ENCODE data around the gene USH2A. TPM values are rescaled to one million over a fixed set of nuclear protein-coding genes. Genes with fewer than 3 reads are reported as not detected.

USH2A gene
- total RNA-seq, 1 donor from 2014 or later, result not detected

DNA sequence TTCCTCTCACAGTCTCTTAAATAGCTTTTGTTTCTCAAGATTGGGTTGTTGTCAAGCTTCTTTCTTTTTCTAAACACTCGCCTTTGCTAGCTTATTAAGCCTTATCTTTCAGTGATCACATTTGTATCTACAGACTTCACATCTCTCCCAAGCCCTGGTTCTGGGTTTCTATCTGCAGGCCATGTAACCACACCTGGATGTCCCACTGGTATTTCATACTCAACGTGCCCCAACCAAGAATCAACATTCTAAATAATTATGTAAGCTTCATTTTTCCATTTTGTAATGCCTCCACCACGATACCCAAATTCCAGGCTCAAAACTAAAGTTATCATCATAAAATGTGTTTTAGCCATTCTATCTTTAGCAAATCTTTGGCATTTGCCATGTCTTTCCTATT lies 372.2 kb downstream of the USH2A start:
- H3K9me3 ChIP-seq, result no peaks in the 10 kb centered on the region
- H3K4me1 ChIP-seq, result no peaks in the 10 kb centered on the region
- ATAC-seq, result no peak
- TF ChIP-seq CTCF (IDR thresholded peaks at IDR 0.05), result no peak
- no peak for DNase-seq
- intact Hi-C loops (cut with DNase I), result no loop called here
- no peak overlapping the region for H3K27ac ChIP-seq
- H3K27me3 ChIP-seq, result no peaks in the 10 kb centered on the region
- H3K36me3 ChIP-seq, result no peaks in the 10 kb centered on the region
- no peak overlapping the region for H3K4me3 ChIP-seq

DNA sequence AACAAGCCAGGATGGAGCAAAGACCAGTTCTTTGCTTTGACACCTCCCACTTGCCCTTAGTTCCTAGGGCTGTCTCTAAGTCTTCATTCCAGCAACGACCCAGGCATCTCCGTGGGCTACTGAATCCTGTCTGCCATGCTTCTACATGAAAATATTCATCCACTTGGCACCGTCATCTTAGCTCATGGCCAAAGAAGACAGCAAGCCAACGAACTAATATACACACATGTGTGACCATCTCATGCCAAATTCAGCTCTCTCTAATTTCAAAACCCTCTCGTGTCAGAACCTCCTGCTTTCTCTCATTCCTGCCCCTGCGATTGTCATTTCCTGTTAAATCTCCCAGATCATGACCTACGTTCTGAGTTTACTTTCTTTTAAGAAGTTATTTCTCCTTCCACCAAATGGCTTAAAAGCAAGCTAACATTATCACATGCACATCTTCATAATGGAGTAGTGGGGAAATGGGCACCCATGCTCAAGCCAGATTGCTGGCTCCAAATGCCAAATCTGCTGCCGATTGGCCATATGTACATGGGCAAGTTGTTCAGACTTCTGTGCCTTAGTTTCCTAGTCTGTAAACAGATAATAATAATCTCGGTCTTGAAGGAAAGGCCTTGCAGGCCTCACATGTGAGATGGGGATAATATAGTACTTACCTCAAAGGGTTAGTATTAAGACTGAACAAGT lies 373.4 kb downstream of the USH2A start:
- Histone ChIP-seq H3K9me3 (no peaks in the 10 kb centered on the region), H3K36me3 (no peaks in the 10 kb centered on the region), H3K27ac (no peak overlapping the region), H3K4me1 (no peaks in the 10 kb centered on the region), H3K27me3 (no peaks in the 10 kb centered on the region), H3K4me3 (no peak overlapping the region)
- no peak for DNase-seq
- no peak for TF ChIP-seq CTCF (IDR thresholded peaks at IDR 0.05)
- ATAC-seq, result no peak
- intact Hi-C loops (cut with DNase I), result no loop called here

- Histone ChIP-seq H3K9me3 (no peaks in the 10 kb centered on the region), H3K27me3 (no peaks in the 10 kb centered on the region), H3K27ac (no peak overlapping the region), H3K4me1 (no peaks in the 10 kb centered on the region), H3K4me3 (no peak overlapping the region), H3K36me3 (no peaks in the 10 kb centered on the region)
- no peak for ATAC-seq
- DNase-seq, result no peak
- TF ChIP-seq CTCF (IDR thresholded peaks at IDR 0.05), result no peak
- intact Hi-C loops (cut with DNase I), result no loop called here
Measured at GRCh38 chr1:216047811-216048572, 375.3 kb downstream of the USH2A start.

- Histone ChIP-seq H3K4me3 (no peak overlapping the region), H3K36me3 (no peaks in the 10 kb centered on the region), H3K27ac (no peak overlapping the region), H3K9me3 (no peaks in the 10 kb centered on the region), H3K4me1 (no peaks in the 10 kb centered on the region), H3K27me3 (no peaks in the 10 kb centered on the region)
- ATAC-seq, result no peak
- TF ChIP-seq CTCF (IDR thresholded peaks at IDR 0.05), result no peak
- intact Hi-C loops (cut with DNase I), result no loop called here
- DNase-seq, result no peak
Measured at GRCh38 chr1:216046336-216046735, 376.9 kb downstream of the USH2A start.

DNA sequence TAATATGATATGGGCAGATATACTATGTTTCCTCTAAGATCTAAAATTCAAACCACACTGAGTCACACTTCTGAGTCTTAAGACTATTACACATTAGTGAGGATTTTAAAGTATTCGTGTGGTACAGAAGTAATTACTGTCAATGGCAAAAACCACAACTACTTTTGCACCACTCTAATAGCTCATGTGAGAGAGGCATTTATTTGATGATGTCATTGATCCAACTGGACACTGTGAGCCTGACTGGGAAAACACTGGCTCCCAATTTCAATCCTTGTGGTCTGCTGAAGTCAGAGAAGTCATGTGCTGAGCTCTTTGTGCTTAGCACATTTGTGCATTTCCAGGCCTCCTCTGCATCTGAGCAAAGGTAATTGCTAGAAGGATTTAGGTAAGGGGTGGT lies 377.8 kb downstream of the USH2A start:
- Histone ChIP-seq H3K27ac (no peak overlapping the region), H3K9me3 (no peaks in the 10 kb centered on the region), H3K4me1 (no peaks in the 10 kb centered on the region), H3K36me3 (no peaks in the 10 kb centered on the region), H3K27me3 (no peaks in the 10 kb centered on the region), H3K4me3 (no peak overlapping the region)
- ATAC-seq (no peak), DNase-seq (no peak)
- intact Hi-C loops (cut with DNase I), result no loop called here
- no peak for TF ChIP-seq CTCF (IDR thresholded peaks at IDR 0.05)
